ENCODE measurements around the gene DNAJC1.
"Not testable (repeated sequence)": the region's sequence is repeated elsewhere in the genome, so short reads cannot be mapped to it uniquely, and the experiment has no call there.

The DNAJC1 gene

DNA sequence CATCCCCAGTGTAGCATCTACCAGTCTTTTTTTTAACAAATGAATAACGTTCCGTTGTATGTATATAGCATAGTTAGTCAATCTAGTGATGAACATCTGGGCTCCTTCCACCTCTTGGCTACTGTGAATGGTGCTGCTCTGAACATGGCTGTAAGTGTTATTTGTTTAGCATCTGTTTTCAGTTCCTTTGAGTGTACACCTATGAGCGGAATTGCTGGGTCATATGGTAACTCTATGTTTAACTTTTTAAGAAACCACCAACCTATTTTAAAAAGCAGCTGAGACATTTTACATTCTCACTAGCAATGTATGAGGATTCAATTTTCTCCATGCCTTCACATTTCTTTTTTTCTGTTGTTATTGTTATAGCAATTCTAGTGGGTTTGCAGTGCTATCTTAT, 178.2 kb downstream of the DNAJC1 start:
- no peak for DNase-seq (ENCODE audit: low spot score)

DNA sequence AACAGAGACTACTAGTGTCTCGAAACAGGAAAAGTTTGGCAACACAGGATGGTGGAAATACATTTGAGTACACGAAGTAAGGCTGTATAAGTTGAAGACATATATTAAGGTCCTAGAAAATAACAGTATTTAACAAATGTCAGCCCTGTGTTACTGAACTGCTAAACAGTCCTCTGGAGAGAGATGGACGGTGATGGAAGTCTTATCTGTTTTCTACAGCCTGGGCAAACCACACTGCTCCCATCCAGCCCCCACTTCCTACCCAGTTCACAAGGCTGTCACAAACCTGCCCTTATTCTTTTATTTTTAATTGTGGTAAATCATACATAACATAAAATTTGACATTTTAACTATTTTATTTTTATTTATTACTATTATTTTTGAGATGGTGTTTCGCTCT, 179.1 kb downstream of the DNAJC1 start:
- no peak for DNase-seq (ENCODE audit: low spot score)

DNA sequence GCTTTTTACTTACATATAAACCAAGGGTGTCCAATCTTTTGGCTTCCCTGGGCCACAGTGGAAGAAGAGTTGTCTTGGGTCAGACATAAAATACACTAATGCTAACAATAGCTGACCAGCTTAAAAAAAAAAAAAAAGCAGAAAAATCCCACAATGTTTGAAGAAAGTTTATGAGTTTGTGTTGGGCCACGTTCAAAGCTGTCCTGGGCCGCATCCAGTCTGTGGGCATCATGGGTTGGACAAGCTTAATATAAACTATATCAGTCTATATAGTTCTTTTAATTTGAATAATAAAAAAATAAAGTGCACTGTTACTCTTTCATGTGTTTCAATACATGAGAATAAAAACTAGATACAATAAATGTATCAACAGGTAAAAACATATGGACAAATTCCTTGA, 179.9 kb downstream of the DNAJC1 start:
- no peak for DNase-seq (ENCODE audit: low spot score)

DNA sequence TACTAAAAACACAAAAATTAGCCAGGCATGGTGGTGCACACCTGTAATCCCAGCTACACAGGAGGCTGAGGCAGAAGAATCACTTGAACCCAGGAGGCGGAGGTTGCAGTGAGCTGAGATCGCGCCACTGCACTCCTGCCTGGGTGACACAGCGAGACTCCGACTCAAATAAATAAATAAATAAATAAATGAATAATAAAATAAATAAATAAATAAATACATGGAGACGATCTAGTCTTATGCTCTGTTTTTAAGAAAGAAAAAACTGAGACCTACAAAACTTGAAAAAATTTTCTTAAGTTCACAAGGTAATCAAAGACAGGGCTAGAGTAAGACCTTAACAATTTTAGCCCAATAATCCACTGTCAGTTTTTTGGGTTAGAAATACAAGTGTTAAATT, 181.3 kb downstream of the DNAJC1 start:
- not testable (repeated sequence) for DNase-seq (ENCODE audit: low spot score)

DNA sequence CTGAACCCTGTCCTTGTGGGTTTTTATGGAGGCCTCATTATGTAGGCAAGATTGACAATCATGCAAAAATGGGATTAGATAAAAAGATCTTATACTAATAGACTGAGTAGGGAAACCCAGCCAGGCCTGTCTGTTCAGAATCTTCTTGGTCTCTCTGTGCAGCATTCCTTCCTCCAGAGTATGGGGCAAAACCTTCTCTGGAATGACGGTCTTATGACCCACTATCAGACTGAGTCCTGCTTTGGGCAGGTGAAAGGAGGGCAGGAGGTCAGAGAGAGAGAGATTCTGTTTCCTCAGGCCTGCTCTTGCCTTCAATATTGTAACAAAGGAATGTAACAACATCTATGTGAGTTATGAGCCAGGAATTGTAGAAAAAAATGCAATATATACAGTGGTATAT, 182.6 kb downstream of the DNAJC1 start:
- DNase-seq (ENCODE audit: low spot score), result no peak

DNA sequence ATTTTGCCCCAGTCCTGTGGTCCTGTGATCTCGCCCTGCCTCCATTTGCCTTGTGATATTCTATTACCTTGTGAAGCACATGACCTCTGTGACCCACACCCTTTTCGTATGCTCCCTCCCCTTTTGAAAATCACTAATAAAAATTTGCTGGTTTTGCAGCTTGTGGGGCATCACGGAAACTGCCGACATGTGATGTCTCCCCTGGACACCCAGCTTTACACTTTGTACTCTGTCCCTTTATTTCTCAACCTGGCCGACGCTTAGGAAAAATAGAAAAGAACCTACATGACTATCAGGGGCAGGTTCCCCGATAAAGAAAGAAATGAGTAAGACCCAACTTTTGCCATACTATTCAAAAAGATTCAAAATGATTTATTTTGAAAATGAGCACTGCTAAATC, 185.1 kb downstream of the DNAJC1 start:
- DNase-seq (ENCODE audit: low spot score), result not testable (repeated sequence)

DNA sequence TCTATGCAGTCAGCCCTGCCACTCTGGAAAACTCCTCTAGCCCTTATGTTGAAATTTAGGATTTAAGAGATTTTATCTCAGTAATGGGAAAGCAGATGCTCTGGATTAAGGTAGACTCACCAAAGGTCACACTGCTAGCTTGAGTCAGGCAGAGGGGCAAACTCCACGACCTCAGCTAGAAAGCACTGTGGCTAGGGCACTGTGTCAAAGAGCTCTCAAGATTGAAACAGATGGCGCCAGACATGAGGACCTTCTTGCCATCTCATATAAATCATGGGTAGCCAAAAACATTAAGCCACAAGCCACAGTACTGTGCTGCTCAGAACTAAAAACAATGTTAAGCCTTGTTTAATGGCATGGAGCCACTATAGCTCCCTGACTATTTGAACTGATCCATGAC, 188.7 kb downstream of the DNAJC1 start:
- DNase-seq (ENCODE audit: low spot score), result no peak

DNA sequence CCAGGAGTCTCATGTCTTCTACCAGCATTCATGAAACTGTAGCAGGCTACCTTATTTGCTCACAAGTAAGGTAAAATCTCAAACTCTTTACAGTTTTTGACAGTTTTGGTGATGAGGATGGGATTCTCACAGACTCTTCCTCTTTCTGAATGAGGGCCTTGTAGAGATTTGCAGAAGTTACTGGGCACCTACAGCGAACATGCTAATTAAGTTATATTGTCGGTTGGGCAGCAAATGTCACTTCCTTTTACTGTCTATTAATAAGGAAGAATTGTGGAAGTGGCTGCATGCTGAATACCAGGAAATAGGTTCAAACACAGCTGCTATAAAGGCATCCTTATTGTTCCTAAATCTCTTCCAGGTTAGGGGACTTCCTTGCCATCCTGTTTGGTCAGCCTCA, 189.6 kb downstream of the DNAJC1 start:
- DNase-seq (ENCODE audit: low spot score), result no peak

DNA sequence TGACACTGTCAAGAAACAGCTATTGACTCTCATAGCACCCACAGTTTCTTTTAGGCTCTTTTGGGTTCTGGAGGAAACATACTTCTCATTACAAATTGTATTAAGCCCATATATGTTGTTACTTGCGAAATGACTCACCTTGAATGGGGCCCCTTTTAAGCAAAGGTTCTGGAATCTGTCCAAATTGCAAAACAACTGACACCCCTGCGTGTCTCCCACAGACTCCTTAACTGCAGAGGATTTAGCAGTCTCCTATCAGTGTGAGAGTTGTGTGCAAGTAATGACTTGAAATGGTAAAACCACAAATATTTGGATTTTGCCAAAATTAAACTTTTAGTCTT, 192.3 kb downstream of the DNAJC1 start:
- no peak for DNase-seq (ENCODE audit: low spot score)

DNA sequence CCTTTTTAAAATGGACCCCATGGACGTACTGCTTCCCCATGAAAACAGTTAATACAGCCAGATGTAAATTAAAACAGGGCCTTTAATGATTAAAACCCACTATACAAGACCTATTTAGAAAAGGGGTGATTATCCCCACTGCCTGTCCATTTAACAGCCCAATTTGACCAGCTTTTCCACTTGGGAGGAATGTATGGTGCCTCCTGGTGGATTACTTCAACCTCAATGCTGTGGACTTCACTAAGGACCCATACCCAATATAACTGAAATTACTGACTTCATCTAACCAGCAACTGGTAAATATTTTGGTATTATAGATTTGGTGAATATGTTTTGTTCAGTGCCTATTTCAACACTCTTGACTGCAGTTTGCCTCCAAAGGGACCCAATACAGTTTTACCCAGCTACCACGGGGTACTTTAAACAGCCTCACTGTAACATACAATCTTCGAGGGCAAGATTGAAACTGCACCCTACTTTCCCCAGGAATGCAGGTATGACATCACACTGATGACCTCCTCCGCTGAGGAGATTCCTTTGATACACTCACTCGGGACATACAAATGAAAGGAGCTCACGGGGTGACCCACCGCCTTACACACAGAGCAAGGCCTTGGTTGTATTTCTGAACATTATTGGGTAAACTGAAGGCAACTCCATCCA, 192.8 kb downstream of the DNAJC1 start:
- DNase-seq (ENCODE audit: low spot score), result no peak

DNA sequence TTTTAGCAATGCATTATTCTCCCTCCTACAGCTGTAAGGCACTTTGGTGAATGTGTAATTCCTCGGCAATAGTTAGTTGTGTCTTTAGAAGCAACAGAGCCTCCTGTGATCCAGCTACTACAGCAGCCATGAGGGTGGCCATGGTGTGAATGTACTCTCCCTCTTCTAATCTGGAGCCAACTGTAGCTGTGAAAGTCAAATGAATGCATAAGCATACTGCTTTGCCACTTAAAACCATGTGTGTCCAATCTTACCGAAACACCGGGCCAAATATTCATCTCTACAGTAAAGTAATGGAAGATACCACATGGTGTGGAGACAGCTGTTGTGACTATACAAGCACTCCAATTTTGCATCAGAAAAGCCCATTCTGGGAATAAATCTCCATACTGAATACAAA, 195.0 kb downstream of the DNAJC1 start:
- no peak for DNase-seq (ENCODE audit: low spot score)

DNA sequence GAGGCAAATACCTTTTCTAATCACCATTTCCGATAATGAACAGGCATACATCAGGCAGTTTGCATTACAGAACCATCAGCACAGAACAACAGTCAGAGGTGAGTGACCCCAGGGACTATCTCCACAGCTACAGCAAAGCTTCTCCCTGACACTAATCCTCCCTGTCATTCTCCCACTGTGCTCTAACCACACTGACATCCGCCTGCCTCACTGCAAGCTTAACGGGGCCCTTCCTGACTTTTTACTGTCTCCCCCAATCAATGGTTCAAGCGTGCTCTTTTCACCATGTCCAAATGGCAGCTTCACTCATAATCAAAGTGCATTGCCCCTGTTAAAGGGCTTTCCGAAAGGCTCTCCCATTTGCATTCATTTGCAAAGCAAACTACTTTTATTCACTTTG, 196.3 kb downstream of the DNAJC1 start:
- peak; percentile 33 for DNase-seq (ENCODE audit: low spot score)

DNA sequence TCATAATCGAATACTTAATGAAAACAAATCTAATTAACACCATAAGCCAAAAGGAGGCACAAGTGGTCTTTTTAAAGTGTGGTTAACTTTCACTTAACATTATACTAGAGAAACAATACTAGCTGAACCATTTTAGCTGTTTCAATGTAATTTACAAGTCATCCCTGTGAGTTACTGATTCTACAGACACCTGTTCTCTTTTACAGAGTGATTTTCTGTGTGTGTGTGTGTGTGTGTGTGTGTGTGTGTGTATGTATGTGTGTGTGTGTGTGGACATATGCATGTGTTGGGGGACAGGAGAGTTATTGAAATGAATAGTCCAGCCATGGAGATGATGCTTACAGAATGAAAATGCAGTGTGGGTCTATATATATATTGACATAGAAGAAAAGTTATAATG, 200.2 kb downstream of the DNAJC1 start:
- DNase-seq (ENCODE audit: low spot score), result no peak

DNA sequence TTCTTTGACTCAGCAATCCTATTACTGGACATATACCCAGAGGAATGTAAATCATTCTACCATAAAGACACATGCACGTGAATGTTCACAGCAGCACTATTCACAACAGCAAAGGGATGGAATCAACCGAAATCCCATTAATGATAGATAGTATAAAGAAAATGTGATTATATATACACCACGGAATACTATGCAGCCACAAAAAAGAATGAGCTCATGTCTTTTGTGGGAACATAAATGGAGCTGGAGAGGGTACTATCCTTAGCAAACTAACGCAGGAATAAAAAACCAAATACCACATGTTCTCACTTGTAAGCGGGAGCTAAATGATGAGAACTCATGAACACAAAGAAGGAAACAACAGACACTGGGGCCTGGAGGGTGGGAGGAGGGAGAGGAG, 201.9 kb downstream of the DNAJC1 start:
- DNase-seq (ENCODE audit: low spot score), result no peak

DNA sequence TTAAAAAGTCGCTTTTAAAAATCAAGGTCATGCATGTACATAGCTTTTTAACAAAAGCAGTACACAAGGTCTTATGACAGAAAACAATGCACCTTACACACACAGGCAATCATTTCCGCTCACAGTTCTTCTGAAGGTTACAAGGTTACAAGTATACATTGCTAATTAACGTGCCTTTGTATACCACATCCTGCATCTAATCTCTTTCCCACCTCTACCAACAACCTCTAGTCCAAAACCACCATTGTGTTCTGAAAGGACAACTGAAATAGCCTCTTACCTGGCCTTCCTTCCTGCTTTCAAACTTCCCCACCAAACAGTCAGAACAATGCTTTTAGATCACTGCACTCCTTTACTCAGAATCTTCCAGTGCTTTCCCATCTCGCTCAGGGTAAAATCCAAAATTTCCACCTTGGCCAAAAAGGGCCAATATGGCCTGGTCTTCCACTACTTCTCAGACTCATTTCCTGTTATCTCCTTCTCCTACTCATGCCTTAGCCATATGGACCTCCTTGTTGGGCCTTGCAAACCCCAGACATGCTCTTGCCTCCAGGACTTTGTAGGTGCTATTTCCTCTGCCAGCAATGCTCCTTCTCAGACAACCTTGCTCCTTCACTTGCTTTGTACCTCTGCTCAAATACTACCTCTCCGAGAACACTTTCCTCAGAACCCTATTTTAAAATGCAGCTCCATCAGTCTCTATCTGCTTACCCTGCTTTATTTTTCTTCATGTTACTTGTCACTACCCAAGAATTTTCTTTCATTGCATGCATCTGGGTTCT, 205.4 kb downstream of the DNAJC1 start:
- DNase-seq (ENCODE audit: low spot score), result peak; percentile 88

DNA sequence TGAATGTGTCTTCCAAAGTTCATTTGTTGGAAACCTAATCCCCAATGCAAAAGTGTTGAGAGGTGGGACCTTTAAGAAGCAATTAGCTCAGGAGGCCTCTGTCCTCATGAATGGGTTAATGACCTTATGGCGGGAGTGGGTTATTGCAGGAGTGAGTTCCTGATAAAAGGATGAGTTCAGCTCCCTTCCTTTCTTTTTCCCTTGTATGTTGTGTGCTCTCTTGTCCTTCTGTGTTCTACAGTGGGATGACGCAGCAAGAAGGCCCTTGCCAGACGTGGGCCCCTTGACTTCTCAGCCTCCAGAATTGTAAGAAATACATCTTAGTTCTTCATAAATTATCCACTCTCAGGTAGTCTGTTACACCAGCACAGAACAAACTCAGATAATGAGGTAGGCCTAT, 206.0 kb downstream of the DNAJC1 start:
- DNase-seq (ENCODE audit: low spot score), result no peak

DNA sequence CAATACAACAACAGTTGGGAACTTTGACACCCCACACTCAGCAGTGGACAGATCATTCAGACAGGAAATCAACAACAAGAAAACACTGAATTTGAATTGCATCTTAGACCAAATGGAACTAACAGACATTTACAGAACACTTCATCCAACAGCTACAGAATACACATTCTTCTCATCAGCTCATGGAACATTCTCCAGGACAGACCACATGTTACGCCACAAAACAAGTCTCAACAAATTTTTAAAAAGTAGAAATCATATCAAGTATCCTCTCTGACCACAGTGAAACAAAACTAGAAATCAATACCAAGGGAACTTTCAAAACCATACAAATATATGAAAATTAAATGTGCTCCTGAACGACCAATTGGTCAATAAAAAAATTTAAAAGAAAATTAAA, 212.3 kb downstream of the DNAJC1 start:
- DNase-seq (ENCODE audit: low spot score), result no peak

DNA sequence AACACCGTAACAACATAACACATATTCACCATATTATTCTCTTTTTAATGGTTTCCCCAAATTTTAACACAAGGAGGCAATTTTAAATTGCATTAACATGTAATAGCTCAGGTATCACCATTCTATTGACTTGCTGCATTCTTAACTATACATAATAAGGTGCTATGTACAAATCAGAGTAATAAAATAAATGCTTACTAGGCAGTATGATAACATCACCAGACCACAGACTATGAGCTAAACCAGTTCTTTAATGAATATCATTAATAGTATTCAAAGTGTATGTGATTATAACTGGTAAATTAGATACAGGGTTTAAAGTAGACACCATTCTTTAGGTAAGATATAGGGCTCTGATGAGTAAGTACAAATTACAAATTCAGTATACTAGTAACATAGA, 226.6 kb downstream of the DNAJC1 start:
- DNase-seq (ENCODE audit: low spot score), result no peak

DNA sequence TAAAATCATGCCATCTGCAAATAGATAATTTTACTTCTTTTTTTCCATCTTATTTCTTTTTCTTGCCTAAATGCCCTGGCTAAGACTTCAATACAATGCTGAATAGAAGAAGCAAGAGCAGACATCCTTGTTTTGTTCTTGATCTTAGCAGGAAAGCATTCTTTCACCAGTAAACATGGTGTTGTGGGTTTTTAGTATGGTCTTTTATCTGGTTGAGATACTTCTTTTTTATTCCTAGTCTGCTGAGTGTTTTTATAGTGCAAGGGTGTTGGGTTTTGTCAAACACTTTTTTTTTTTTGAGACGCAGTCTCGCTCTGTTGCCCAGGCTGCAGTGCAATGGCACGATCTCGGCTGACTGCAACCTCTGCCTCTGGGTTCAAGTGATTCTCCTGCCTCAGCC, 232.3 kb downstream of the DNAJC1 start:
- DNase-seq (ENCODE audit: low spot score), result no peak

DNA sequence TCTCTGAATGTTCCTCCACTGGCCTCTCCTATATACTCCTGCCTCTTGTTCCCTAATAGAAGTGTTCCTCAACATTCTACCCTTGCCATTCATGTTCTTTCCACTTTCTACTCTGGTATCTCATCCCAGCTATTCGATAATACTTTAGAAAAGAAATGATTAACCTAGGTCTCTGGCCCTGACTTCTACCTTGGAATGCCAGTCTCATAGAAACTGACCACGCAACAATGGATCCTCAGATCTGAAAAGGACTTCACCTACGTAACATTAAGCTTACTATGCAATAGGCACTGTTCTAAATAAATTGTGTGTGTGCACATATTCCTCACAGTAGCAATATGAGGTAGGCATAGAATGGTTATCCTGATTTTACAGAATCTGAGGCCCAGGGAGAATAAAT, 234.5 kb downstream of the DNAJC1 start:
- no peak for DNase-seq (ENCODE audit: low spot score)

DNA sequence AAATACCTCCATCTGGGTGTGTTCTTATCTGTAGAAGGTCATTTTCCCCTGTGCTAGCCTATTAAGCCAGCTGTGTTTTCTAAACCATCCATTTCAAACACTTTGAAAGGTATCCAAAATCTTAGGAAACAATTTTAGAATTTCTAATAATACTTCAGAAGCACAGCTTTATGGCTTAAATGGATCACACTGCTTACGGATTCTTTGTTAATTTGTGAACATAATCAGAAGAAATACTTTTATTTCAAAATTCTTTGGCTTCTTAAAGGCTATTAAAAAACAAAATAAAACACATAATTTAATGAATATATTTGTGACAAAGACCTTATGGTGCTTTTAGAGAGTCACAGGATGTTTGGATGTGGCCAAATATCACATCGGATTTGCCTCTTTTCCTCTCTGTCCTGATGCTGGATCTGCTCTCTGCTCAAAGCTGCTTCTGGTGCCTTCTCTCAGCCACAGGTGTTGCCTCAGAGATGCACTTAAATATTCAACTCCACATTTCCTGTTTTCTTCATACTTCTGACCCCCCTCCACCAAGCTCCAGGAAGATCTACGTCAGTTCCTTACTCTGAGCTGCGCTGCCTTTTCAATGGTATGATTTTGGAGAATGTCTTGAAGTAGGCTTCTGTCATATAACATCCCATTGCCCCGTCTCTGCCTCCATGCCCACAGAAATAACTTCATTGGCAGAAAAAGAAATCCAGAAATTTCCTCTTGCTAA, 238.9 kb downstream of the DNAJC1 start:
- no peak for DNase-seq (ENCODE audit: low spot score)

DNA sequence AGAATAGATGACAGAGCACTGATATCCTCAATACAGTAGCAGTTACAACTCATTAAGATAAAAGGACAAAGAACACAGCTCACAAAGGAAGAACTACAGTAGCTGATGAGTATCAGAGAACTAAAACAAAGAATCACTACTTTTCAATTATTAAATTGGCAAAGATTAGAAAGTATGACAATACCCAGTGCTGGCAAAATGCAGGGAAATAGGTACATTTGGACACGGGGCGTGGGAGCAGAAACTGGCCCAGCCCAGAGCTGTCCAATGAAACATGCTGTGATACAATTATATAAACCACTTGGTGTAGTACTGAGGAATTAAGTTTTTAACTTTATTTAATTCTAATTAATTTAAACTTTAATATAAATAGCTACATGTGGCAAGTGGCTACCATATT, 243.2 kb downstream of the DNAJC1 start:
- no peak for DNase-seq (ENCODE audit: low spot score)

DNA sequence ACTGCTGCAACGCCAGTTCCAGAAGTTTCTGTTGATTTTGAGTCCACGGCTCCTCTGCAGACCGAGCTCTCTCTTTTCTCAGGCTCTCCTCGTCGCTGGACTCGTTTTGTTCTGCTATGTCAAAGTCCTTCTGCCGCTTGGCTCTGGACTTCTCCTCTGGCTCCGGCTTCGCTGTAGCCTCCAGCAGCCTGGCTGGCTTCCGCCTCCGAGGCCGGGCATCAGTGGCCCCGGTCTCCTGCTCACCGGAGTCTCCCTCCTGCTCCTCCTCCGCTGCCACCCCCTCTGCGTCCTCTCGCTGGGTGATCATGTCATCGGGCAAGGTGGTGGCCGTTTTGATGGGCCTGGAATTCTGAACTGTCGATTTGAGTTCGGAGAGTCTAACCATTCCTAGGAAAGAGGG, 244.3 kb downstream of the DNAJC1 start:
- DNase-seq (ENCODE audit: low spot score), result no peak
